Measurements from ENCODE around the gene PDLIM4.

GRCh38 chr5:132219981-132220380 is 37.5 kb upstream of the PDLIM4 start:
- TF ChIP-seq REST (IDR thresholded peaks at IDR 0.05; ENCODE audit: borderline replicate concordance) (no peak), EP300 (conservative IDR thresholded peaks at IDR 0.05; ENCODE audit: poor library complexity, severe bottlenecking) (no peak)

Data from neural cell (in vitro differentiated cells).